ENCODE results near the gene KRTAP5-3.

KRTAP5-3 gene

GRCh38 chr11:1565173-1565903, 42.9 kb downstream of the KRTAP5-3 start:
- 92 to 93% methylated on average over 28 of the region's 28 CpGs for WGBS, 2 experiments
- Histone ChIP-seq H3K4me3 (ENCODE audit: insufficient read depth, low read depth, low read length) (no peak overlapping the region), H3K36me3 (ENCODE audit: control insufficient read depth, insufficient read depth, low read length) (no peaks in the 10 kb centered on the region), H3K27ac (ENCODE audit: insufficient read depth, low read depth, low read length, poor library complexity, severe bottlenecking) (no peak overlapping the region), H3K9me3 (ENCODE audit: control insufficient read depth, low read length) (no peaks in the 10 kb centered on the region), H3K4me1 (ENCODE audit: control insufficient read depth, insufficient read depth, low read length) (peaks cover 12% of the 10 kb centered on the region), H3K27me3 (ENCODE audit: control insufficient read depth, insufficient read depth, low read length, poor library complexity, severe bottlenecking) (peaks cover 20% of the 10 kb centered on the region)

GRCh38 chr11:1564535-1565172, 43.6 kb downstream of the KRTAP5-3 start:
- 36 to 38% methylated on average over 16 of the region's 16 CpGs for WGBS, 2 experiments
- Histone ChIP-seq H3K9me3 (ENCODE audit: control insufficient read depth, low read length) (no peaks in the 10 kb centered on the region), H3K4me1 (ENCODE audit: control insufficient read depth, insufficient read depth, low read length) (peaks cover 12% of the 10 kb centered on the region), H3K27me3 (ENCODE audit: control insufficient read depth, insufficient read depth, low read length, poor library complexity, severe bottlenecking) (peaks cover 13% of the 10 kb centered on the region), H3K36me3 (ENCODE audit: control insufficient read depth, insufficient read depth, low read length) (no peaks in the 10 kb centered on the region), H3K4me3 (ENCODE audit: insufficient read depth, low read depth, low read length) (no peak overlapping the region), H3K27ac (ENCODE audit: insufficient read depth, low read depth, low read length, poor library complexity, severe bottlenecking) (no peak overlapping the region)

GRCh38 chr11:1563697-1564534, 44.3 kb downstream of the KRTAP5-3 start:
- WGBS, 2 experiments = 82 to 83% methylated on average over 29 of the region's 29 CpGs
- Histone ChIP-seq H3K27me3 (ENCODE audit: control insufficient read depth, insufficient read depth, low read length, poor library complexity, severe bottlenecking) (peaks cover 6% of the 10 kb centered on the region), H3K27ac (ENCODE audit: insufficient read depth, low read depth, low read length, poor library complexity, severe bottlenecking) (no peak overlapping the region), H3K36me3 (ENCODE audit: control insufficient read depth, insufficient read depth, low read length) (no peaks in the 10 kb centered on the region), H3K4me1 (ENCODE audit: control insufficient read depth, insufficient read depth, low read length) (peaks cover 16% of the 10 kb centered on the region), H3K4me3 (ENCODE audit: insufficient read depth, low read depth, low read length) (no peak overlapping the region), H3K9me3 (ENCODE audit: control insufficient read depth, low read length) (no peaks in the 10 kb centered on the region)

GRCh38 chr11:1563149-1563638, 45.1 kb downstream of the KRTAP5-3 start:
- no peaks in the 10 kb centered on the region for H3K36me3 ChIP-seq (ENCODE audit: control insufficient read depth, insufficient read depth, low read length)
- no peaks in the 10 kb centered on the region for H3K9me3 ChIP-seq (ENCODE audit: control insufficient read depth, low read length)
- peaks cover 8% of the 10 kb centered on the region for H3K27me3 ChIP-seq (ENCODE audit: control insufficient read depth, insufficient read depth, low read length, poor library complexity, severe bottlenecking)
- no peak overlapping the region for H3K27ac ChIP-seq (ENCODE audit: insufficient read depth, low read depth, low read length, poor library complexity, severe bottlenecking)
- H3K4me1 ChIP-seq (ENCODE audit: control insufficient read depth, insufficient read depth, low read length) = peaks cover 18% of the 10 kb centered on the region
- H3K4me3 ChIP-seq (ENCODE audit: insufficient read depth, low read depth, low read length) = no peak overlapping the region
- WGBS, 2 experiments = 86 to 89% methylated on average over 12 of the region's 12 CpGs

GRCh38 chr11:1562469-1563148, 45.7 kb downstream of the KRTAP5-3 start:
- H3K4me3 ChIP-seq (ENCODE audit: insufficient read depth, low read depth, low read length) = no peak overlapping the region
- no peaks in the 10 kb centered on the region for H3K9me3 ChIP-seq (ENCODE audit: control insufficient read depth, low read length)
- H3K27ac ChIP-seq (ENCODE audit: insufficient read depth, low read depth, low read length, poor library complexity, severe bottlenecking) = no peak overlapping the region
- peaks cover 18% of the 10 kb centered on the region for H3K4me1 ChIP-seq (ENCODE audit: control insufficient read depth, insufficient read depth, low read length)
- 91 to 94% methylated on average over 14 of the region's 14 CpGs for WGBS, 2 experiments
- H3K27me3 ChIP-seq (ENCODE audit: control insufficient read depth, insufficient read depth, low read length, poor library complexity, severe bottlenecking) = peaks cover 12% of the 10 kb centered on the region
- H3K36me3 ChIP-seq (ENCODE audit: control insufficient read depth, insufficient read depth, low read length) = no peaks in the 10 kb centered on the region

GRCh38 chr11:1561955-1562354, 46.3 kb downstream of the KRTAP5-3 start:
- Histone ChIP-seq H3K4me3 (ENCODE audit: insufficient read depth, low read depth, low read length) (no peak overlapping the region), H3K36me3 (ENCODE audit: control insufficient read depth, insufficient read depth, low read length) (no peaks in the 10 kb centered on the region)
- 89 to 93% methylated on average over 5 of the region's 5 CpGs for WGBS, 2 experiments

GRCh38 chr11:1561266-1561665, 47.0 kb downstream of the KRTAP5-3 start:
- 94 to 95% methylated on average over 17 of the region's 17 CpGs for WGBS, 2 experiments
- Histone ChIP-seq H3K36me3 (ENCODE audit: control insufficient read depth, insufficient read depth, low read length) (no peaks in the 10 kb centered on the region), H3K4me1 (ENCODE audit: control insufficient read depth, insufficient read depth, low read length) (peaks cover 18% of the 10 kb centered on the region), H3K9me3 (ENCODE audit: control insufficient read depth, low read length) (no peaks in the 10 kb centered on the region), H3K27ac (ENCODE audit: insufficient read depth, low read depth, low read length, poor library complexity, severe bottlenecking) (no peak overlapping the region), H3K4me3 (ENCODE audit: insufficient read depth, low read depth, low read length) (no peak overlapping the region), H3K27me3 (ENCODE audit: control insufficient read depth, insufficient read depth, low read length, poor library complexity, severe bottlenecking) (peaks cover 22% of the 10 kb centered on the region)

More at GRCh38 chr11:1561955-1562354, 46.3 kb downstream of the KRTAP5-3 start:
- H3K4me1 ChIP-seq (ENCODE audit: control insufficient read depth, insufficient read depth, low read length) = peaks cover 18% of the 10 kb centered on the region
- no peaks in the 10 kb centered on the region for H3K9me3 ChIP-seq (ENCODE audit: control insufficient read depth, low read length)
- peaks cover 18% of the 10 kb centered on the region for H3K27me3 ChIP-seq (ENCODE audit: control insufficient read depth, insufficient read depth, low read length, poor library complexity, severe bottlenecking)
- H3K27ac ChIP-seq (ENCODE audit: insufficient read depth, low read depth, low read length, poor library complexity, severe bottlenecking) = no peak overlapping the region

GRCh38 chr11:1560649-1561251, 47.5 kb downstream of the KRTAP5-3 start:
- peaks cover 27% of the 10 kb centered on the region for H3K27me3 ChIP-seq (ENCODE audit: control insufficient read depth, insufficient read depth, low read length, poor library complexity, severe bottlenecking)
- H3K9me3 ChIP-seq (ENCODE audit: control insufficient read depth, low read length) = no peaks in the 10 kb centered on the region
- H3K27ac ChIP-seq (ENCODE audit: insufficient read depth, low read depth, low read length, poor library complexity, severe bottlenecking) = no peak overlapping the region
- H3K4me3 ChIP-seq (ENCODE audit: insufficient read depth, low read depth, low read length) = no peak overlapping the region
- WGBS, 2 experiments = 86 to 89% methylated on average over 8 of the region's 8 CpGs
- peaks cover 18% of the 10 kb centered on the region for H3K4me1 ChIP-seq (ENCODE audit: control insufficient read depth, insufficient read depth, low read length)
- H3K36me3 ChIP-seq (ENCODE audit: control insufficient read depth, insufficient read depth, low read length) = no peaks in the 10 kb centered on the region

- no peaks in the 10 kb centered on the region for H3K9me3 ChIP-seq (ENCODE audit: control insufficient read depth, low read length)
- 86 to 90% methylated on average over 15 of the region's 15 CpGs for WGBS, 2 experiments
- H3K4me3 ChIP-seq (ENCODE audit: insufficient read depth, low read depth, low read length) = no peak overlapping the region
- H3K36me3 ChIP-seq (ENCODE audit: control insufficient read depth, insufficient read depth, low read length) = no peaks in the 10 kb centered on the region
- H3K27ac ChIP-seq (ENCODE audit: insufficient read depth, low read depth, low read length, poor library complexity, severe bottlenecking) = no peak overlapping the region
- peaks cover 33% of the 10 kb centered on the region for H3K27me3 ChIP-seq (ENCODE audit: control insufficient read depth, insufficient read depth, low read length, poor library complexity, severe bottlenecking)
- H3K4me1 ChIP-seq (ENCODE audit: control insufficient read depth, insufficient read depth, low read length) = peaks cover 18% of the 10 kb centered on the region
These were observed 48.1 kb downstream of the KRTAP5-3 start for GRCh38 chr11:1560002-1560648.
